ENCODE results near the gene SIKE1.
A peak's percentile ranks its signal among the peaks of the same experiment; 100 is the strongest.
"Not testable (repeated sequence)": the region's sequence is repeated elsewhere in the genome, so short reads cannot be mapped to it uniquely, and the experiment has no call there.

Gene SIKE1

DNA sequence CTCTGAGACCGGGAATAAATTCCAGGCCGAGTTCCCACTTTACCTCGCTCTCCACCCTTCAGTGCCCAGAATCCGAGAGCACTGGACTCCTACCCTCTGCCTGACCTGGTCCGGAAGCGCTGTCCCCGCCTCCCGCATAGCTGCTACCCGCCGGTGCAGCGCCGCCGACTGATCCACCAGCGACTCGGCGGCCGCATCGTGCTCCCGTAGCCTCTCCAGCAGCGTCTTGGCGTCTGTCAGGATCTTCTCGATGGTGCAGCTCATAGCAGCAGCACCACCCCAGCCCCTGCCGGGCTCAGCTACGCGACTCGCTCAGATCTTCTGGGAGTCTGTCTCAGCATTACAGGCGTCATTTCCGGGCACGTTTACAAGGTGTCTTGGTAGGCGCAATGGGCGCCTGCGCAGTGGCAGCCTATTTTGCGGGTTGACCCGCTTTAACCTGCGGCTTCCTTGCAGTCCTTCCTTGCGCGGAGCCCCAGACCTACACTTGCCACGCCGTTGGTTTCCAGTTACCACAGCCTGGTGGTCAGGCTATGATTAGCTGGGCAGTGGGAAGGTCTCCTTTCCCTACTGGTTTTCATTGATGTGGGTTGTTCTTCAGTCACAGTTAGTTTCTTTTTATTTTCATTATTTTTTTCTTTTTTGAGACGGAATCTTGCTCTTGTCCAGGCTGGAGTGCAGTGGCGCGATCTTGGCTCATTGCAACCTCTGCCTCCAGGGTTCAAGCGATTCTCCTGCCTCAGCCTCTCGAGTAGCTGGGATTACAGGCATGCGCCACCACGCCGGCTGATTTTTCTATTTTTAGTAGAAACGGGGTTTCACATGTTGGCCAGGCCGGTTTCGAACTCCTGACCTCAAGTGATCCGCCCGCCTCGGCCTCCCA, at the start of gene SIKE1:
Gene SIKE1, minus strand, starts transcription at position 342 of the 883 bp plus-strand sequence. Its CDS starts 78 bp downstream, at position 264.
- peak; percentile 82 for DNase-seq (ENCODE audit: low read depth)

GRCh38 chr1:114830075-114830474, 49.6 kb upstream of the SIKE1 start:
- DNase-seq (ENCODE audit: low read depth): not testable (repeated sequence)

GRCh38 chr1:114828251-114828650, 47.8 kb upstream of the SIKE1 start:
- no peak for DNase-seq (ENCODE audit: low read depth)

DNA sequence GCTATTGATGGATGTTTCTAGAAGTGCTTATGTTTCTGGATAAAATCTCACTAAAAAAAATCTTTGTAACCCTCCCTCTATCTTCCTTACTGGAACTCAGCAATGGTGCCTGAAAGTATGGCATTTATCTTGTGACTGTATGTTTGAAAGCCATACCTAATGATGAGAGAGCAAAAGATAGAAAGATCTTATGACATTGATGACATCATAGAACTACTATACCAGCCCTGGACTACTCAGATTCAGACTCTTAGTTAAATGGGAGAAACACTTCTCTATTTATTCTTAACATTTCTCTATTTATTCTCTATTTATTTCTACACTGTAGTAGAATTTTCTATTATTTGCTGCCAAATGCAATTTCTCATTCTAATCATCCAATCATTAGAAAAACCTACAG, 41.5 kb upstream of the SIKE1 start:
- no peak for DNase-seq (ENCODE audit: low read depth)

GRCh38 chr1:114820392-114820791, 39.9 kb upstream of the SIKE1 start:
- DNase-seq (ENCODE audit: low read depth): no peak

GRCh38 chr1:114819869-114820268, 39.4 kb upstream of the SIKE1 start:
- no peak for DNase-seq (ENCODE audit: low read depth)

DNA sequence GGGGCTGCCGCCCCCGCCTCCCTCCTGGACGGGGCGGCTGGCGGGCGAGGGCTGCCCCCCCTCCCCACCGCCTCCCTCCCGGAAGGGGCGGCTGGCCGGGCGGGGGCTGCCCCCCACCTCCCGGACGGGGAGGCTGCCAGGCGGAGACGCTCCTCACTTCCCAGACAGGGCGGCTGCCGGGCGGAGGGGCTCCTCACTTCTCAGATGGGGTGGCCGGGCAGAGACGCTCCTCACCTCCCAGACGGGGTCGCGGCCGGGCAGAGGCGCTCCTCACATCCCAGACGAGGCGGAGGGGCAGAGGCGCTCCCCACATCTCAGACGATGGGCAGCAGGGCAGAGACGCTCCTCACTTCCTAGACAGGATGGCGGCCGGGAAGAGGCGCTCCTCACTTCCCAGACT, 24.0 kb upstream of the SIKE1 start:
- DNase-seq (ENCODE audit: low read depth): not testable (repeated sequence)

- no peak for DNase-seq (ENCODE audit: low read depth)
Measured at GRCh38 chr1:114803001-114803400, 22.5 kb upstream of the SIKE1 start.

GRCh38 chr1:114794038-114794437, 13.6 kb upstream of the SIKE1 start:
- DNase-seq (ENCODE audit: low read depth): no peak

- DNase-seq (ENCODE audit: low read depth): not testable (repeated sequence)
Measured at GRCh38 chr1:114790581-114790980, 10.1 kb upstream of the SIKE1 start.

DNA sequence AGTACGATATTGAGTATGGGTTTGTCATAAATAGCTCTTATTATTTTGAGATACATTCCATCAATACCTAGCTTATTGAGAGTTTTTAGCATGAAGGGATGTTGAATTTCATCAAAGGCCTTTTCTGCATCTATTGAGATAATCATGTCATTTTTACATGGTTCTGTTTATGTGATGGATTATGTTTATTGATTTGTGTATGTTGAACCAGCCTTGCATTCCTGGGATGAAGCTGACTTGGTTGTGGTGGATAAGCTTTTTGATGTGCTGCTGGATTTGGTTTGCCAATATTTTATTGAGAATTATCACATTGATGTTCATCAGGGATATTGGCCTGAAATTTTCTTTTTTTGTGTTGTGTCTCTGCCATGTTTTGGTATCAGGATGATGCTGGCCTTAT, 6.0 kb upstream of the SIKE1 start:
- DNase-seq (ENCODE audit: low read depth): not testable (repeated sequence)

DNA sequence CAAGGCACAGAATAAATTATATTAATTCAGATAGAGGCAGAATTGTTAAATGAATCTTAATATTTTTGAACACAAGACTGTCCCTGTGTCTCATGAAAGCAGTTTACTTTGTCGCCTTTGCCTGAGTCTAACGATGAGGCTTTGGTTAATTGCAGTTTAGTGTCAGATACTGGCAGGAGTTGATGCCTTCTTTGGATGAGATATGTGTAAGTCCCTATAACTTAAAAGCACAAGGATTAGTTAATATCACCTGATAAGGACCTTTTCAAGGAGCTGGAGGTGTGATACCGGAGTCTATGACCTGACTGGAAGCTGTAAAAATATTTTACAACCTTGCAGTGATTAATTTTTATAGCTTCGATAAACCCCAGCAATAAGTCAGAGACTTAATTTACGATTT, 2.0 kb upstream of the SIKE1 start:
- DNase-seq (ENCODE audit: low read depth): no peak

GRCh38 chr1:114779722-114780121, 763 bp downstream of the SIKE1 start:
- no peak for DNase-seq (ENCODE audit: low read depth)

DNA sequence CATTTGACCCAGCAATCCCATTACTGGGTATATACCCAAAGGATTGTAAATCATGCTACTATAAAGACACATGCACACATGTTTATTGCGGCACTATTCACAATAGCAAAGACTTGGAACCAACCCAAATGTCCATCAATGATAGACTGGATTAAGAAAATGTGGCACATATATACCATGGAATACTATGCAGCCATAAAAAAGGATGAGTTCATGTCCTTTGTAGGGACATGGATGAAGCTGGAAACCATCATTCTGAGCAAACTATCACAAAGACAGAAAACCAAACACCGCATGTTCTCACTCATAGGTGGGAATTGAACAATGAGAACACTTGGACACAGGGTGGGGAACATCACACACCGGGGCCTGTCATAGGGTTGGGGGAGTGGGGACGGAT, 3.8 kb downstream of the SIKE1 start:
- not testable (repeated sequence) for DNase-seq (ENCODE audit: low read depth)

- DNase-seq (ENCODE audit: low read depth): no peak
Measured at GRCh38 chr1:114771992-114772391, 8.5 kb downstream of the SIKE1 start.

DNA sequence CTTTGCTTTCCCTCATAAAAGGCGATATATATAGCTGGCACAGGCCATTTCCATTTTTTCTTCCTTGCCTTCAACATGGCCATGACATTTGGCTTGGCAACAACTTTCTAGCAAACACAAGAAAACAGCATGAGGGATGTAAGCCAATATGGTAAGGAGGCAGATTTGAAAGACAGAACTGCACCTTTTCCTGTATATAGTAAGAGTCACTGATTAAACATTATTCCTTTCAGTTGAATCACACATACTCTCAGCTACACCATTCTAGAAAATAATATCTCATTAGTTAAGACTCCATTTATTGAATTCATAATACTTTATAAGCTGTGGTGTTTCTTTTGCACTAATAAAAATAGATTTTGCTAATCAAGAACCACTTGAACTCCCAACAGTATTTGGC, 9.5 kb downstream of the SIKE1 start:
- DNase-seq (ENCODE audit: low read depth): no peak

DNA sequence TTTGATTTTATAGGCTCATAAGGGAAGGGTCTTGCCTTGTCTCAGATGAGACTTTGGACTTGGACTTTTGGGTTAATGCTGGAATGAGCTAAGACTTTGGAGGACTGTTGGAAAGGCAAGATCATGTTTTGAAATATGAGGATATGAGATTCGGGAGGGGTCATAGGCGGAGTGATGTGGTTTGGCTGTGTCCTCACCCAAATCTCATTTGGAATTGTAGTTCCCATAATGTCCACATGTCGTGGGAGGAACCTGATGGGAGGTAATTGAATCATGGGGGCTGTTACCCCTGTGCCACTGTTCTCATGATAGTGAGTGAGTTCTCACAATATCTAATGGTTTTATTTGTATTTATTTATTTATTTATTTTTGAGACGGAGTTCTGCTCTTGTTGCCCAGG, 15.8 kb downstream of the SIKE1 start:
- DNase-seq (ENCODE audit: low read depth): no peak

- DNase-seq (ENCODE audit: low read depth): no peak
Measured at GRCh38 chr1:114758256-114758832, 22.1 kb downstream of the SIKE1 start.

DNA sequence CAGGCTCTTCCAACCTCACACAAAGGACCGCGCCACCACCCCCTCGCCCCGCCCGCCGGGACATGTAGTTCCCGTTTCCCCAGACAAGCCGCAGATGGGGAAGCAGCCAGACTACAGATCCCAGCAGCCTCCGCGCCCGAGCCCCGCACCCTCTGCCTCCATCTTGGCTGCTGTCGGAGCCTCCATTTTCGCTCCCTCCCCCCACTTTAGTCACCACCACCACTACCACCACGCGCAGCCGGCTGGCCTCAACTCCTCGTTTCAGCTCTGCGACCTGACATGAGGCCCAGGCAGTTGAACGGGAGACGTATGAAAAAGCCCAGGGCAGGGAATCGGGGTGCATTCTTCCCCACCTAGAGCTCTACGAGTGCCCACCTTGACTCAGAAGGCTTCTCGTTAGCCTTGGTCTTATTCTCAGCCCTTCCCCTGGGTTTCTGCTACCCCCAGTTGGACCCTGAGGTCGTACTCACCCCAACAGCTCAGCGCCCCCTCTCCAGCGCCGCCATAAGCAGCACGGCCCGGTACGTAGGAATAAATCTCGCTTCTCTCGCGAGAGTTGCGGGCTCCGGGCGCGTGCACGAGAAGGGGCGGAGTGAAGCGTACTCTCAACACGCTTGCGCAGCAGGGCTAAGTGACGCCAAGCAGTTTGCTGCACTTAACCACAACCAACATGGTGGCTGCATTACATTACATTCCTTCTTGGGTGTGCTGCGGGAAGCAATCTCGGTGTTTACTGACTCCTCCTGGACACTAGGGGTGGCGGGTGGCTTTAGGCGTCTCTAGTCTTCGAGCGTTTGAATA, 22.8 kb downstream of the SIKE1 start, which contains the start of gene CSDE1:
Gene CSDE1, minus strand, starts transcription at position 530 of the 801 bp plus-strand sequence. CDS start 18,094 bp downstream, outside the sequence.
- peak; percentile 83 for DNase-seq (ENCODE audit: low read depth)

- no peak for DNase-seq (ENCODE audit: low read depth)
Measured at GRCh38 chr1:114756949-114757454, 23.5 kb downstream of the SIKE1 start.

- DNase-seq (ENCODE audit: low read depth): no peak
Measured at GRCh38 chr1:114756009-114756892, 24.2 kb downstream of the SIKE1 start.
